Prostate gland (tissue), 2 donors: ENCODE measurements around the gene EIF3I. TPM values are rescaled to one million over a fixed set of nuclear protein-coding genes. Genes with fewer than 3 reads are reported as not detected.

Experiments used
- DNase-seq: peaks from one replicate; pipeline ENCODE4 v3.0.0-alpha.2; 2019; ENCODE audit warnings: low spot score
- H3K27ac ChIP-seq, 2 donors: fragments of 200-600 bp; sonication (generic); 2 replicates each; pipeline ENCODE4 v1.5.1; 2017 to 2019
- H3K27me3 ChIP-seq: fragments of 200-600 bp; sonication (generic); replicated peaks from 2 replicates; pipeline ENCODE4 v1.5.1; 2019; ENCODE audit not compliant: insufficient read depth
- H3K36me3 ChIP-seq, 2 donors: fragments of 200-600 bp; sonication (generic); 1 replicate in 1 of 2; 2 replicates in 1 of 2; pipeline versions ENCODE4 v1.5.1 to v1.8.1; 2017 to 2019
- H3K4me1 ChIP-seq: fragments of 200-600 bp; sonication (generic); replicated peaks from 2 replicates; pipeline ENCODE4 v1.5.1; 2019
- H3K4me3 ChIP-seq, 2 donors: fragments of 200-600 bp; sonication (generic); 2 replicates each; pipeline ENCODE4 v1.5.1; 2017 to 2019
- H3K9me3 ChIP-seq: fragments of 200-600 bp; sonication (generic); 2 replicates; pipeline ENCODE4 v1.5.1; 2017
- POLR2A ChIP-seq: fragments of 450-650 bp; IDR thresholded peaks from one replicate; pipeline ENCODE4 v1.6.1; 2016; ENCODE audit warnings: antibody characterized with exemption, mild to moderate bottlenecking
- POLR2AphosphoS5 ChIP-seq: sonication (generic); formaldehyde crosslinking; IDR thresholded peaks from one replicate; pipeline ENCODE4 v1.6.1; 2017; ENCODE audit warnings: antibody characterized with exemption
- WGBS: methylation state at CpG from one replicate; pipeline ENCODE4 v1.1.5; 2018; 5-methylcytosine and 5-hydroxymethylcytosine counted together
- intact Hi-C: fragments of 100-400 bp; cut with DNase I; formaldehyde crosslinking; loops from one replicate; pipeline ENCODE4 v1.14.2; 2022
- total RNA-seq, 2 donors: library from RNA; depleted of rRNA; stranded (reverse); fragments of >200 nt; gene quantifications; one replicate each; pipeline ENCODE4 v1.1.0, GENCODE V29; 2016
- TF ChIP-seq, protein P1 (sequence below), 4 experiments: fragments of 200-600 bp in 2 of 4; fragments of 450-650 bp in 2 of 4; sonication (generic) in 2 of 4; IDR thresholded peaks; 1 replicate in 3 of 4; 2 replicates in 1 of 4; pipeline ENCODE4 v1.5.1; 2016 to 2019; ENCODE audit warnings: antibody characterized with exemption in 4 of 4, mild to moderate bottlenecking in 2 of 4, moderate library complexity in 2 of 4

EIF3I gene
- total RNA-seq, 2 donors from 2014 or later: 158 to 181 TPM

DNA sequence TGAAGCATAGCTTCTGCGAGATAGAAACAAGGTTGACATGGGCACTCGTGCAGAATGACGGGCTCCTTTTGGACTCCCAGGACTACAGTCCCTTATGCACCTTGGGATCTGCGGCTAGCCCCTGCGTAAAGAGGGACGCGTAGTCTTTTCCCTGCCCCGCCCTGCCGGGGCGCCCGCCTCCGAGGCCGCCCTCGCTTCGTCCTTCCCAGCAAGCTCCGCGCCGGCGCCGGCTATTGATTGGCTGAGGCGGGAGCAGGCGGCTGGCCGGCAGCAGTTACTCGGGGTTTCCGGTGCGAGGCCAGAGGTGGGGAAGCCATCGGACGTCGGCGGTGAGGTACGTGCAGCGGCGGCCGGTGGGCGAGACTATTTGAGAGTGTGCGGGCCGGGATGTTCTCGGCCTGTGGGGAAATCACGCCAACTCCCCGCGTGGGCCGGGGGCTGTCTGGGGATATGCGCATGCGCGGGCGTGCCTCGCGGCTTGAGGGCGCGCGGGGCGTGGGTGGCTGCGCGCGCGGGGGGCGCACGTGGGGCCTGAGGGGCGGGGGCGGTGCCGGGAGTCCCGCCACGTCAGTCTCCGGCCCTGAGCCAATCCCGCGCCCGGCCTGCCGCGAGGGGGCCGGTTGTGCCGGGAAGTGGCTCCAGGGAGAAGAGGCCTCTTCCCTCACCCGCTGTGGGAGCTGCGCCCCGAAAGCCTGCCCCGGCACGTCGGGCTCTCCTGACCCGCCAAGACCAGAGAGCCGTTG lies 42.6 kb upstream of the EIF3I start, which contains the start of gene TXLNA:
TSS of gene TXLNA (plus strand) at position 233 of the 743 bp plus-strand sequence. CDS start 671 bp downstream, outside the sequence.
- no peaks in the 10 kb centered on the region for H3K9me3 ChIP-seq
- intact Hi-C loops: loop anchor here (5.0 kb wide), 1 partner anchor 63 kb away; no protein-coding TSS in a partner anchor
- H3K4me1 ChIP-seq: no peaks in the 10 kb centered on the region
- under 1% methylated on average over 42 of the region's 79 CpGs for WGBS
- peak; percentile 90 for DNase-seq
- peak within 1 kb of the TSS; percentile 87 to 89 for H3K27ac ChIP-seq
- no peaks in the 10 kb centered on the region for H3K27me3 ChIP-seq
- TF ChIP-seq POLR2AphosphoS5: peak; percentile 90
- TF ChIP-seq, protein P1, sequence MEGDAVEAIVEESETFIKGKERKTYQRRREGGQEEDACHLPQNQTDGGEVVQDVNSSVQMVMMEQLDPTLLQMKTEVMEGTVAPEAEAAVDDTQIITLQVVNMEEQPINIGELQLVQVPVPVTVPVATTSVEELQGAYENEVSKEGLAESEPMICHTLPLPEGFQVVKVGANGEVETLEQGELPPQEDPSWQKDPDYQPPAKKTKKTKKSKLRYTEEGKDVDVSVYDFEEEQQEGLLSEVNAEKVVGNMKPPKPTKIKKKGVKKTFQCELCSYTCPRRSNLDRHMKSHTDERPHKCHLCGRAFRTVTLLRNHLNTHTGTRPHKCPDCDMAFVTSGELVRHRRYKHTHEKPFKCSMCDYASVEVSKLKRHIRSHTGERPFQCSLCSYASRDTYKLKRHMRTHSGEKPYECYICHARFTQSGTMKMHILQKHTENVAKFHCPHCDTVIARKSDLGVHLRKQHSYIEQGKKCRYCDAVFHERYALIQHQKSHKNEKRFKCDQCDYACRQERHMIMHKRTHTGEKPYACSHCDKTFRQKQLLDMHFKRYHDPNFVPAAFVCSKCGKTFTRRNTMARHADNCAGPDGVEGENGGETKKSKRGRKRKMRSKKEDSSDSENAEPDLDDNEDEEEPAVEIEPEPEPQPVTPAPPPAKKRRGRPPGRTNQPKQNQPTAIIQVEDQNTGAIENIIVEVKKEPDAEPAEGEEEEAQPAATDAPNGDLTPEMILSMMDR (IDR thresholded peaks at IDR 0.05): peak in 2 of 4 experiments; percentile 7 to 16
- TF ChIP-seq POLR2A: peak; percentile 41
- no peaks in the 10 kb centered on the region for H3K36me3 ChIP-seq
- H3K4me3 ChIP-seq: peak within 1 kb of the TSS; percentile 57 to 59

DNA sequence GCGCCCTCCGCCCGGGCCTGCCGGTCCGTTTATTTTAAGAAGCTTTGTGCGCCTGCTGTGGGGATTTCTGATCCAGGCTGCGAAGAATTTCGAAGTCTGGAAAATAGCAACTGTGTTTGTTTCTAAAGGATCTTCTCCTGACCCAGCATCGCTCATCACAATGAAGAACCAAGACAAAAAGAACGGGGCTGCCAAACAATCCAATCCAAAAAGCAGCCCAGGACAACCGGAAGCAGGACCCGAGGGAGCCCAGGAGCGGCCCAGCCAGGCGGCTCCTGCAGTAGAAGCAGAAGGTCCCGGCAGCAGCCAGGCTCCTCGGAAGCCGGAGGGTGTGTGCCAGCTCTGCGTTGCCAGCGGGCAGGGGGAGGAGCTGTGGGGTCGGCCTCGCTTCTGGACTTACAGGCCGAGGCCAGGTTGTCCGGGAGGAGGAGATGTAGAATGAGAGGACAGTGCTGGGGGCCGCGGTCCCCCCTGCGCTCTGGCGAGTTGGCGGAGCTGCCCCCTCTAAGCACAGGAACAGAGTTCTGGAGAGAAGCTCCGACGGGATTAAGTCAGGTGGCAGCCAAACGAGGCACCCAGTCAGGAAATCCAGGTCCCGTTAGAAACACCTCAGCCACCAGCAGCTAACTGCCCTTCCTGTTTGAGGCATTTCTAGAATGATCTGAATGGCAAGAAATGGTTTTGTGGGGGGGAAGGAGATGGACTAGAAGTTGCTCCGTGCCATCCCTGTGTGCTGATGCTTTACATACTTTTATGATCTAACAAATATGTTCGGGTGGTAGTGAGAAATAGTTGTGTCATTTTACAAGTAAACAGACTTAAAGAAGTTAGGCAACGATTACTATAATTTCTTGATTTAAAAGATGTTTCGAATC lies 41.8 kb upstream of the EIF3I start:
- WGBS: 3% methylated on average over 35 of the region's 36 CpGs
- Histone ChIP-seq H3K27ac (peak overlapping the region; percentile 87 to 89), H3K36me3 (no peaks in the 10 kb centered on the region), H3K4me1 (no peaks in the 10 kb centered on the region), H3K27me3 (no peaks in the 10 kb centered on the region), H3K4me3 (peak overlapping the region; percentile 57 to 59), H3K9me3 (no peaks in the 10 kb centered on the region)
- TF ChIP-seq, protein P1 (IDR thresholded peaks at IDR 0.05): no peak
- TF ChIP-seq POLR2AphosphoS5: no peak
- TF ChIP-seq POLR2A: no peak
- intact Hi-C loops: loop anchor here (5.0 kb wide), 1 partner anchor 62 kb away; no protein-coding TSS in a partner anchor
- DNase-seq: peak; percentile 31

DNA sequence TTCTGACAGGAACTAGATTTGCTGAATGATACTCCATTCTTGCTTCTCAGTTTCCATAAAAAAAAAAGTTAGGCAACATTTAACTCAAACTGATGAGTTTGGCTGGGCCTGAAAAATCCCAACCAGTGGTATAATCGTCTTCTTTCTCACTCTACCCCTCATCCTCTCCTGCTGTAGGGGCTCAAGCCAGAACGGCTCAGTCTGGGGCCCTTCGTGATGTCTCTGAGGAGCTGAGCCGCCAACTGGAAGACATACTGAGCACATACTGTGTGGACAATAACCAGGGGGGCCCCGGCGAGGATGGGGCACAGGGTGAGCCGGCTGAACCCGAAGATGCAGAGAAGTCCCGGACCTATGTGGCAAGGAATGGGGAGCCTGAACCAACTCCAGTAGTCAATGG lies 41.1 kb upstream of the EIF3I start:
- H3K4me1 ChIP-seq: no peaks in the 10 kb centered on the region
- no peaks in the 10 kb centered on the region for H3K27me3 ChIP-seq
- peak overlapping the region in 1 of 2 donors; percentile 87 for H3K27ac ChIP-seq
- DNase-seq: no peak
- no peaks in the 10 kb centered on the region for H3K36me3 ChIP-seq
- 60% methylated on average over 9 of the region's 9 CpGs for WGBS
- H3K4me3 ChIP-seq: peak overlapping the region in 1 of 2 donors; percentile 59
- intact Hi-C loops: loop anchor here (5.0 kb wide), 1 partner anchor 61 kb away; no protein-coding TSS in a partner anchor
- TF ChIP-seq, protein P1 (IDR thresholded peaks at IDR 0.05): no peak
- no peak for TF ChIP-seq POLR2AphosphoS5
- no peak for TF ChIP-seq POLR2A
- no peaks in the 10 kb centered on the region for H3K9me3 ChIP-seq

- no peak overlapping the region for H3K4me3 ChIP-seq
- intact Hi-C loops: loop anchor here (5.0 kb wide), 1 partner anchor 61 kb away; no protein-coding TSS in a partner anchor
- no peaks in the 10 kb centered on the region for H3K36me3 ChIP-seq
- 63% methylated on average over 5 of the region's 5 CpGs for WGBS
- TF ChIP-seq POLR2A (no peak), POLR2AphosphoS5 (no peak)
- TF ChIP-seq, protein P1 (IDR thresholded peaks at IDR 0.05): no peak
- H3K27ac ChIP-seq: no peak overlapping the region
- no peak for DNase-seq
- no peaks in the 10 kb centered on the region for H3K27me3 ChIP-seq
- H3K4me1 ChIP-seq: no peaks in the 10 kb centered on the region
- H3K9me3 ChIP-seq: no peaks in the 10 kb centered on the region
These were observed 40.6 kb upstream of the EIF3I start for GRCh38 chr1:32181563-32181962.
